NCI-H1417 (cell line): ENCODE results near the gene GDPD3.

ENCODE experiments used
- DNase-seq, 3 experiments: peaks; one replicate each; lab custom pipeline; 2025; lab: John Stamatoyannopoulos, UW

The GDPD3 gene

DNA sequence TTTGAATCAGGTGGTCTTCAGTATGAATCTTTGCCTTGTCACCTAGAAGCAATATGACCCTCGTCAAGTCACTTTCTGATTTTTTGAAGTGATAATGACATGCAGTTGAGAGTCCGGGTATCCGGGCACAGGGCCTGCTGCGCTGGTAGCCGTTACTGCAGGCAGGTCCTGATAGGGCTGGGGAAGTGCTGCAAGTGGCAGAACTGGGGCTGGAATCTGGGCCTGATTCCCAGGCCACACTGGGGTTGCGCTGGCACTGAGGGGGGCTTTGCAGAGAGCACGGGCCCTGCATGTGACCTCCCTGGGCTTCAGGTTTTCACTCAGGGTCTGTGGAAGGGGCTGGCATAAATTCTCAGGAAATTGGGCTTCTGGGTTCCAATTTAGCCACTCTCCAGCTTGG lies 34.6 kb downstream of the GDPD3 start:
- DNase-seq = no peak

DNA sequence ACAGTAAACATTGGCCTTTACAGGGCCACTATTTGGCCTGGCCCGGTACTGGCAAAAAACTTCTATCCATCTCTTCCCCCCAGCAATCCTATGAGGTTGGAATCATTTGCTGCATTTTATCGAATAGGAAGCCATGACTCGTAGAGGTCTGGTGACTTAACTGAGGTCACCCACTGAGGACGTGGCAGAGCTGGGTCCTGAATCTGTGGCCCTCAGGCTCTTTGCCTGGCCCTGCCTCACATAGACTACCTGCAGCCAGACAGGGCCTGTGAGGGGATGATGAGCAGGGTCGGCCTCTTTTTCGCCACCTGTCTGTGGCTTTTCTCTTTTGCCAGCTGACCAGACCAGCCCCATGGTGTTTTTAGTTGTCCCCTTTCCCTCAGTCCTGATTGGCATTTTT lies 35.7 kb downstream of the GDPD3 start:
- DNase-seq = no peak

DNA sequence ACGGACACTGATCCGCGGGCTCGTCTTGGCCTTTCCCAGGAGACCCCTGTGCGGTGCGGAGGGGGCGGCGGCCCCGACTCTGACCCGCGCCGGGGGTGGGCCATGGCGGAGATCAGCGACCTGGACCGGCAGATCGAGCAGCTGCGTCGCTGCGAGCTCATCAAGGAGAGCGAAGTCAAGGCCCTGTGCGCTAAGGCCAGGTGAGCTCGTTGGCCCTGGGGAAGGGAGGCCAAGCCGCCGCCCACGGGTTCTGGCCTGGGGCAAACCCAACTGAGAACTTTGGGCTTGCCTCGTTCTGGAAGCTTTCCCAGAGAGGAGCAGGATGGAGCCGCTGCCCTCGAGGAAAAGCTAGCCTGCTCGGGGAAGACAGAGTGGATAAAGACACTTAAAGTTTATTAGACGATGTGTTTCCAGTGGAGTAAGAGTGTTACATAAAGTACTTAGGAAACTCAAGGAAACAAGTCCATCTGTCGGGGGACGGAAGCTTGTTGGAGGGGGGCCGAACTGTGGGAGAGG lies 37.0 kb downstream of the GDPD3 start:
- DNase-seq = no peak

DNA sequence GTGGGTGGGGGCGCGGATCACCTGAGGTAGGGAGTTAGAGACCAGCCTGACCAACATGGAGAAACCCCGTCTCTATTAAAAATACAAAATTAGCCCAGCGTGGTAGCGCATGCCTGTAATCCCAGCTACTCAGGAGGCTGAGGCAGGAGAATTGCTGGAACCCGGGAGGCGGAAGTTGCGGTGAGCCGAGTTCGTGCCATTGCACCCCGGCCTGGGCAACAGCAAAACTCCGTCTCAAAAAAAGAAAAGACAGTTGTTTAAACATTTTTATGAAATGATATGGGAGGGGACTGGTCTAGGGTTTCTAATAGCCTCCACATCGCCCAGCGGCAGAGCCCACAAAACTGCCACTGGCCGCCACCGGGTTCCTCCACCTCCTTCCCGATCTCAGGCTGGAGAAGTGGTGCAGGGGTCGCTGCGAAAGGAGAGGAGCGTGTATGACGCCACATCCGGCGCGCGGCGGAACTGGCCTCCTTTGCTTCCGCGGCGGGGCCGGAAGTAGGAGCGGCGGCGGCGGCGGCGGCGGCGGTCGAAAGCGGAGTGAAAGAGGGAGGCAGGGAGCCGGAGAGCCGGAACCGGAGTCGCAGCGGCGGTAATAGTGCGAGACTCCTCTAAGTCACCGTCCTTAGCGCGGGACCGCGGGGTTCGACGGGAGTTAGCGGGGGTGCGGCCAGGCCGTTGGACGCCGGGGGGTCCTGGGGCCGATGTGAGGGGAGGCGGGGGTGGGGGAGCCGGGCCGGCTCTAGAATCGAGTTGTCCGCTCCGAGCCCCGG lies 37.6 kb downstream of the GDPD3 start, which contains the start of gene PPP4C:
Gene PPP4C, plus strand, starts transcription at position 492 of the 773 bp plus-strand sequence. CDS start 384 bp downstream, outside the sequence.
- DNase-seq = peak; percentile 67 to 90 (median 84)

DNA sequence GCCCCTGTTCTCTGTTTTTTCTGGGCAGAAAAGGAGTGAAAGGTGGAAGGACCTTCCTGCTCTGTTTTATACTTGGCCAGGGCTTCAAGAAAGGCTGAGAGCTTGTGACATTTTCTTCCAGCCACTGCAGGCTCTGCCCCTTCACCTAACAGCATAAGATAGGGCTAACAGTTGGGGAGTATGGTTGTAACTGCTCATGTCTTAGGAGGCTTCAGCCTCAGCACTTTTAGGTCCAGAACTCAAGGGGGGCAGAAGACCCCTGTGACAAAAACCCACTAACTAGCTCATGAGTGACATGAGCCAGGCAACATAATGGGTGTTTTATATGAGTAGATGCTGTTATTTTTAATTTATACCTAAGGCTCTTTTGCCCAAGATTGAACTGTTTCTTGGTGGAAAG lies 42.8 kb downstream of the GDPD3 start:
- DNase-seq = no peak

DNA sequence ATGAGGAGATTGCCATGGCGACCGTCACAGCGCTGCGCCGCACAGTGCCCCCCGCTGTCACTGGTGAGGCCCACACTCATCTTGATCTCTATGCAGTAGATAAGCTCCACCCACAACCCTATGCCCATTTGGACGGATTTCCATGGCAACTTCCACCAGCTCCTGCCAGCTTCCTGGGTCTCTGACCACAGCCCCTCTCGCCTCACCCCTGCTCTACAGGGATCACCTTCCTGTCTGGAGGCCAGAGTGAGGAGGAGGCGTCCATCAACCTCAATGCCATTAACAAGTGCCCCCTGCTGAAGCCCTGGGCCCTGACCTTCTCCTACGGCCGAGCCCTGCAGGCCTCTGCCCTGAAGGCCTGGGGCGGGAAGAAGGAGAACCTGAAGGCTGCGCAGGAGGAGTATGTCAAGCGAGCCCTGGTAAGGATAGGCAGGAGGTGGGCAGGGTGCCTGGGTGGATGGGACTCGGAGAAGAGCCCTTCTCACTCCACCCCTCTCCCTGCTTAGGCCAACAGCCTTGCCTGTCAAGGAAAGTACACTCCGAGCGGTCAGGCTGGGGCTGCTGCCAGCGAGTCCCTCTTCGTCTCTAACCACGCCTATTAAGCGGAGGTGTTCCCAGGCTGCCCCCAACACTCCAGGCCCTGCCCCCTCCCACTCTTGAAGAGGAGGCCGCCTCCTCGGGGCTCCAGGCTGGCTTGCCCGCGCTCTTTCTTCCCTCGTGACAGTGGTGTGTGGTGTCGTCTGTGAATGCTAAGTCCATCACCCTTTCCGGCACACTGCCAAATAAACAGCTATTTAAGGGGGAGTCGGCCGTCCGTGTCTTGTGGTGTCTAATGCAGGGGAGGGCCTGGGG lies 43.5 kb downstream of the GDPD3 start:
- peak in 1 of 3 experiments; percentile 46 for DNase-seq

DNA sequence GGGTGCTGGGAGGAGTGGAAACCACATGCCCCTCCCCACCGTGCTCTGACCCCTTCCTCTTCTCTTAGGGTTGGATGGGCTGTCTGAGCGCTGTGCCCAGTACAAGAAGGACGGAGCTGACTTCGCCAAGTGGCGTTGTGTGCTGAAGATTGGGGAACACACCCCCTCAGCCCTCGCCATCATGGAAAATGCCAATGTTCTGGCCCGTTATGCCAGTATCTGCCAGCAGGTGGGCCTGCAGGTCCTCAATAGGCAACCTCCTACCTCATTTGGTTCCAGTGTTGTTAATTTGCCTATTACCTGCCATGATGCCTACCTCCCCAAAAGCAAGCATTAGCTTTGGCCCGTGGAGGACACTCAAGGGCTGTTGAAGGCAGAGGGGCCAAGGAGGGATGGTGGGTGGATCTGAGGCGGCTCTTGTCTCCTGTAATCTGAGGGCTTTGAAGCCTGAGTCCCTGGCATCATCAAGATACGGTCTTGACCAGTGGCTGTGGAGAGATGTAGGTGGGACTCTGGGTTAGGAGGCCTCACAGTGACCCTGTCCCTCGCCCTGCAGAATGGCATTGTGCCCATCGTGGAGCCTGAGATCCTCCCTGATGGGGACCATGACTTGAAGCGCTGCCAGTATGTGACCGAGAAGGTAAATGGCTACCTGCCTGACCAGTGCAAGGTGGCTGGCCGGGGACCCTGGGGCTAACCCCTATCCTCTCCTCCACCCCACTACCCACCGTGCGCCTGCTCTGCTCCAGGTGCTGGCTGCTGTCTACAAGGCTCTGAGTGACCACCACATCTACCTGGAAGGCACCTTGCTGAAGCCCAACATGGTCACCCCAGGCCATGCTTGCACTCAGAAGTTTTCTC lies 44.4 kb downstream of the GDPD3 start:
- DNase-seq = peak in 1 of 3 experiments; percentile 45

DNA sequence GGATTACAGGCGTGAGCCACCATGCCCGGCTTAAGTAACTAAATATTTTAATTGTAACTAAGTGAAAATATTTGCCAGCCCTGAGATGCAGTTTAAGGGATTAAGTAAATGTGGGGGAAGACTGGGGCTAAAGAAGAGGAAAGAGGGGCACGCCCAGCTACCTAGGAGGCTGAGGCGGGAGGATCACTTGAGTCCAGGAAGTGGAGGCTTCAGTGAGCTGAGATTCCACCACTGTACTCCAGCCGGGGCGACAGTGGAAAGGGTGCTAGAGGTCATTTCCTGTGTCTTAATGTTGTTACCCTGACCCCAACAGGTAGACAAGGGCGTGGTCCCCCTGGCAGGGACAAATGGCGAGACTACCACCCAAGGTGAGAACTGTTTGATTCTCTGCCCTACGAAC lies 45.0 kb downstream of the GDPD3 start:
- DNase-seq = no peak

DNA sequence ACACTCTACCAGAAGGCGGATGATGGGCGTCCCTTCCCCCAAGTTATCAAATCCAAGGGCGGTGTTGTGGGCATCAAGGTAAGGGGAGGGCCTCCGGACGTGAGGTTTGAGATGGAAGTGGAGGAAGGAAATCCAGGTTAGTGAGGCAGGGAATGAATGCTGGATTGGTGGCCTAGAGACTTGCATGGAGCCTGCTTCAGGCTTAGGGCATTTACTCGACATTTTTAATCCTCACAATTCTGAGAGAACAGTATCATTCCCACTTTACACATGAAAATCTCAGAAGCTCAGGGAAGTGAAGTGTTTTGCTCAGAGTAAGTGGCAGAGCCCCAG lies 45.8 kb downstream of the GDPD3 start:
- DNase-seq = no peak

DNA sequence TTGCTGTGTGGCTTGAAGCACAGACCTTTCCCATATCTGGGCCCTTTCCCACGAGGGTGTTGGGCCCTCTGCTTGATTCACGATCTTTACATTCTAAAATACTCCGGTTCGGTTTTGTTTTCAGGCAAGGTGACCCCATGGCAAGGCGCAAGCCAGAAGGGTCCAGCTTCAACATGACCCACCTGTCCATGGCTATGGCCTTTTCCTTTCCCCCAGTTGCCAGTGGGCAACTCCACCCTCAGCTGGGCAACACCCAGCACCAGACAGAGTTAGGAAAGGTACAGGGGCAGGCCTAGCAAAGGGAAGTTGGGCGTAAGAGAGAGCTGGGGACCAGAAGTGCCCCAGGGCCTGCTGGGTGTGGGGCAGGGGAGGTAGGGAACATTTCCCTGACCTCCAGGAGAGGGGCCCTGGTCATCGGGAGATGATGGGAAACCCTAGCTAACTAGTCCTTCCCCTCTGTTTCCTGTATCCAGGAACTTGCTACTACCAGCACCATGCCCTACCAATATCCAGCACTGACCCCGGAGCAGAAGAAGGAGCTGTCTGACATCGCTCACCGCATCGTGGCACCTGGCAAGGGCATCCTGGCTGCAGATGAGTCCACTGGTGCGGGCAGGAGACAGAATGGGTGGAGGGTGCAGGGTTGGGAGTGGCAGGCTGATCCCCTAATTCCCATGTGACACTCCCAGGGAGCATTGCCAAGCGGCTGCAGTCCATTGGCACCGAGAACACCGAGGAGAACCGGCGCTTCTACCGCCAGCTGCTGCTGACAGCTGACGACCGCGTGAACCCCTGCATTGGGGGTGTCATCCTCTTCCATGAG lies 46.4 kb downstream of the GDPD3 start:
- DNase-seq = peak in 1 of 3 experiments; percentile 49

DNA sequence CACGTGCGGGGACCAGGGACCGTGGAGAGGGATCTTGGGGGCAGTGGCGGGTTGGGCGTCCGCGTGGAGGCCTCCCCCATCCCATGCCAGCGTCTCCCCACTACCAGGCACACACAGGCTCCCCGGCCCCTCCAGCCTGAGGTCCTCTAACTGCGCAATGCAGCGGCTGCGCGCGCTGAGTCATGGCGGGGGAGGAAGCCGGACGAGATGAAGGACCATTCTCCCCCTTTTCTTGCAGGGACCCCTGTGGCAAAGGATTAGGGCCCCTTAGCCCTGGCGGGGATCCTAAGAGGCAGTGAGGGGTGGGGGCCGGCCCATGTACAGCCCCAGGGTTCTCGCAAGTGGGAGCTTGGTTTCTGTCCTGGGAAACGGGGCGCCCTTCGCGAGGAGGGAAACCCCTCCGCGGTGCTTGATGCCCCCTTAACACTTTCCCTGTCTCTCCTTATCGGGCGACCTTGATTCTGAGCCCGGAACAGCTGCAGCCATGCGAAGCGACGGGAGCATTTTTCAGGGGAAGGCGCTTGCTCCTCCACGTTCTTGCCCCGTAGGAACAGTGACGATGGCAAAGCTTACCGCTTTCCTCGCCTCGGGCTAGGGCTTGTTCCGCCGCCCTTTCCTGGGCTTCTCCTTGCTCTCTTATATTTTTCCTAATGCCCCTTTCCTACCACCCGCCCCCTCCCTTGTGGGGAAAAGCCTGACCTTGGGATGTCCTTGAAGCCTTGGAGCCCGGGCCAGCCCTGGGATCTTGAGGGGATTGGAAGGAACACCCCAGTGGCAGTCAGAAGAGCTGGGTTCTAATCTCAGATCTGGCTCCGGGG lies 47.2 kb downstream of the GDPD3 start:
- peak in 2 of 3 experiments; percentile 63 to 83 for DNase-seq

DNA sequence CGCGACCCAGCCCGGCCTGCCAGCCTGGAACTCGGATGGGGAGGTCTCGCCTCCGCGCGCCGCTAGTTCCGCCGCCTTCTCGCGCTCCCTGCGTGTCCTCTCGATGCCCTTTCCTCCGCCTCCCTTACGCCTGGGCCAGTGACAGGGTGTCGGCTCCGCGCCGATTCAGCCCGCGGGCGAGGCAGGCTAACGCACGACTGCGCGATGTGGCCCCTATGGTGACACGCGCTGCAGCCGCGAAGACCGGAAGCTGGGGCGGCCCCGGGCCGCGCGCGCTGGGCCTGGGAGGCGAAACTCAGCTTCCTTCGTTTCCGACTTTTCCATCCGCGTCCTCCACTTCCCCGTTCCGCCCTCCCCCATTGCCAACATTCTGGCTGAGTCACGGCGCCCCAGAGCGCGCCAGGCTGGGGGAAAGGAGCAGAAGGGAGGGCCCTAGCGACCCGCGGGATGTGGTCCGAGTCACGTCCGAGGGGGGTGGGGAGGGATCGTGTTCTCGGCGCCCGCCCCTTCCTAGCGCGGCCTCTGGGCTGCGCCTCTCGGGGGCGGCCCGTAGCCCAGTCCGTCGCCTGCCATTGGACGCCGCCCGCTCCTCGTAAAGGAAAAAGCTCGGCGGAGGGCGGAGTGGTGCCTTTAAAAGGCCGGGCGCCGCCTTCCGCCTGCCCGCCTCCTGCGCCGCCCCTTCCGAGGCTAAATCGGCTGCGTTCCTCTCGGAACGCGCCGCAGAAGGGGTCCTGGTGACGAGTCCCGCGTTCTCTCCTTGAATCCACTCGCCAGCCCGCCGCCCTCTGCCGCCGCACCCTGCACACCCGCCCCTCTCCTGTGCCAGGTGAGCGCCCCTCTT lies 48.0 kb downstream of the GDPD3 start, which contains the start of gene ALDOA:
Gene ALDOA, plus strand, starts transcription at position 659 of the 841 bp plus-strand sequence. CDS start 1,138 bp downstream, outside the sequence.
- DNase-seq = peak; percentile 91 to 98 (median 98)

DNA sequence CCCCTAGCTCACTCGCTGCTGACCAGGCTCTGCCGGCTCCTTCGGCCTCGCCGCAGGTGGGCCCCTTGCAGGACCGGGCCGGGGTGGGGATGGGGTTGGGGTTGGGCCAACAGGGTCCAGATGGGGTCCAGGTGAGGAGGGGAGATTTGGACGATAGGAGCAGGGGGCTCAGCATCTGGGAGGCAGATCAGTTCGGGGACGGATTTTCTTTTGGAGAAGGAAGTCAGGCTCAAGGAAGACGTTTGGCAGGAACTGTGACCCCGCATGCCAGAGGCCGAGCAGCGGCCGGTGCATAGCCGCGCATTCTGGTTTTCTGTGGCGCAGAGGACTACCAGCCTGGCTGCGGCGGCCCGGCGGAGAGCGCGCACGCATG lies 48.6 kb downstream of the GDPD3 start:
- no peak for DNase-seq

DNA sequence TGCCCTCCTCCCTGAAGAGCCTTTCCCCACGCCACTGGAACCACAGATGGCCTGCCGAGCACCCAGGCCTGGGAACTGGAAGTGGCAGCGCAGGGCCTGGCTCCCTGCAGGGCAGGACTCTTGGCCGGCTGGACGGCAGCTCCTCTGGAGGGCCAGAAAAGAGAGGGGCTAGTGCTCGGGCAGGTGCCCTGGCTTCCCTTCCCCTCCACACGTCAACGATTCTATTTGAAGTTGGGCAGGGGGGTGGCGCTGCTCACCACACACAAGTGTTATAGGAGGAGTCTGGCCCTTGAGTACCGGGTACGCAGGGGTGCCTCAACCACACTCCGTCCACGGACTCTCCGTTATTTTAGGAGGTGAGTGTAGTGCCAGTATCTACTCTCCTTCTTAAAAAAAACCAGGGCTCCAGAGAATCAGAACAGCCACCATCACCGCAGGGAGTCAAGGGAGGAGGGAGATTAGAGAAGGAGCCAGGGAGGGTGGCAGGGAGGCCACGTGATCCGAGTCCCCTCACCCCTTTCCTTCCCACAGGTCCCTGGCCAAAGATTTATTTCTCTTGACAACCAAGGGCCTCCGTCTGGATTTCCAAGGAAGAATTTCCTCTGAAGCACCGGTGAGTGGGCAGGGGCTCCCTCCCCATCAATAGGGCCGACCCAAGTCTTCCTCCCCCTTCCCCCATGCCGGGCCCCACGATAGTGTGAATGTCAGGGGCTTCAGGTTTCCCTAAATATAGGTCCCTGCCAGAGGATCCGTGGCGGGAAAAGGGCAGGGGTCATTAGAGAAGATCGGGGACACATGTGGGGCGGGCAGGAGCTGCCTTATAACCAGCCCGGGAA lies 49.2 kb downstream of the GDPD3 start:
- DNase-seq = peak; percentile 43 to 91 (median 85)

DNA sequence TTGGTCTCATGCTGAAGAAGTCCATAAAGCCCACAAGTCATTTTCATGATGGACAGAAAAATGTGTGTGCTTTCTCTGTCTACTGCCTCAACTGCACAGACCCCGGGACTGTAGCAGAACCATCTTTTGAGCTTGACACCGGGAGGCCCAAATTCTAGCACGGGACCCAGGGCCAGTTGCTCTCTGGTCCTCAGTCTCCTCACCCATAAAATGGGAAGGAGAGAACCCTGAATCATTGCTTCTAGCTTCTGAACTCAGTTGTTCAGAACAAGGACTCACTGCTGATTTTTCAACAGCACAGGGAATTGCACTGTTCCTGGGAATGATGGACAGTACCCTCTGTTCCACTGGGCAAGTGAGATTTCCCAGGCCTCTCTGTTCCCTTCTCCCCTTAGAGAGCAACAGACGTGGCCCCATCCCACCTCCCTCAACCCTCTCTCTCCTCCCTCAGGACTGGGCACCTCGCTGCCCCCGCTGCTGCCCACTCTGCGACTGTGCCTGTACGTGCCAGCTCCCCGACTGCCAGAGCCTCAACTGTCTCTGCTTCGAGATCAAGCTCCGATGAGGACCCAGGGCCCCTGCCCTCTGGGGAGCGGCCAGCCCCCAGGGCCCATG lies 50.0 kb downstream of the GDPD3 start:
- DNase-seq = no peak

DNA sequence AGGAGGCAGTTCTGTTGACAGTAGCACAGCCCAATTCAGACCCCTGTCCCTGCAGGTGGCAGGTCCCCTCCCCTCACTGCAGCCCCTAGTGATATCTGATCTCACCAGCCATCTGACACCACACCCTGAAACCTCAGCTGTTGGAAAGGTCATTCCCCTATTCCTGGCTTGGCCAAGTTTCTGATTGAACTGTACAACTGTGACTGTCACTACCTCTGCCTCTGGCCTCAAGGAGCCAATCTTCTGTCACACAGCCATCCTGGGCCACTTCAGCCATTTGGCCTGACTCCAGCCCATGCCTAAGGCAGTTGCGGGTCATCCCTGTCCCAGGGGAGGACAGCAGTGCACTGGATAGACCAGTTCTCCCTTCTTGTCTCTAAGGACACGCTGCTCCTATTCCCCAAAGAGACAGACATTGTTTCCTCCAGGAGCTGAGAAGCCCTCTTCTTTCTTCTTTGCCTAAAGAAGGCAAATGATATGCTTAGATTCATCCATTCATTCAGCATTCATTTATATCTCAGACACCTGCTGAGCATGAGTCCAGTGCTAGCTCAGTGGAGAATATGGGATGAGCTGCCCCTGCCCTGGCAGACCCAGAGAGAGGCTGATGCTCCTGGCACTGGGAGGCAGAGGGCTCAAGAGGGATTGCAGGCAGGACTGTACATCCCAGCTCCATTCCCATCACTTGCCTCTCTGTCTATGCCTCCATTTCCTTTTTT lies 52.3 kb downstream of the GDPD3 start:
- DNase-seq = no peak

DNA sequence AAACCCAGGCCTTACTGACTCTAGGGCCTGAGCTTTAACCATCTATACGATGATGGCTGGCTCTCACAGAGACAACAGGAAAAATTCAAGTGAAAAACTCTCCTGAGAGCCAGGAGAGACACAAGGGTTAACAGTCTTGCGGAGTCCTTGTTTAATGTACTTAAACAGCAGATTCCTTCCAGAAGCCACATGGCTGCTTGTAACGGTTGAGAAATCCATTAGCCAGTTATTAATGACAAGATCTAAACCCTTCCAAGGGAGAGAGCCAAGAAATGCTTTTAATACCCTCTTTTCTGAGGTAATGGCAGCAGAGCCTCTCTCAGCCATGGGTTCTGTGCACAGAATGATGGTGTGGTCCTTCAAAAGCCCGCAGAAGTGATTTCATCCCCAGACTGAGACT lies 53.0 kb downstream of the GDPD3 start:
- DNase-seq = no peak
